PC-3 (cell line): ENCODE data around the gene MGST1.
"Not testable (repeated sequence)": the region's sequence is repeated elsewhere in the genome, so short reads cannot be mapped to it uniquely, and the experiment has no call there.

Experiments used
- EZH2 ChIP-seq: fragments of 300-600 bp; sonication (generic); IDR thresholded peaks from one replicate; pipeline ENCODE4 v1.6.1; 2017; ENCODE audit warnings: antibody characterized with exemption, mild to moderate bottlenecking, low read length; ENCODE audit not compliant: unreplicated experiment
- EZH2phosphoT487 ChIP-seq: fragments of 300-600 bp; sonication (generic); IDR thresholded peaks from 2 replicates; pipeline ENCODE4 v1.6.1; 2018; ENCODE audit warnings: mild to moderate bottlenecking, antibody characterized with exemption, low read length, borderline replicate concordance
- TF ChIP-seq, protein P1 (sequence below): fragments of 300-600 bp; sonication (generic); conservative IDR thresholded peaks from 2 replicates; pipeline ENCODE4 v1.5.1; 2017; ENCODE audit warnings: antibody characterized with exemption, low read depth, mild to moderate bottlenecking, low read length

- not testable (repeated sequence) for TF ChIP-seq EZH2phosphoT487, EZH2
- TF ChIP-seq, protein P1, sequence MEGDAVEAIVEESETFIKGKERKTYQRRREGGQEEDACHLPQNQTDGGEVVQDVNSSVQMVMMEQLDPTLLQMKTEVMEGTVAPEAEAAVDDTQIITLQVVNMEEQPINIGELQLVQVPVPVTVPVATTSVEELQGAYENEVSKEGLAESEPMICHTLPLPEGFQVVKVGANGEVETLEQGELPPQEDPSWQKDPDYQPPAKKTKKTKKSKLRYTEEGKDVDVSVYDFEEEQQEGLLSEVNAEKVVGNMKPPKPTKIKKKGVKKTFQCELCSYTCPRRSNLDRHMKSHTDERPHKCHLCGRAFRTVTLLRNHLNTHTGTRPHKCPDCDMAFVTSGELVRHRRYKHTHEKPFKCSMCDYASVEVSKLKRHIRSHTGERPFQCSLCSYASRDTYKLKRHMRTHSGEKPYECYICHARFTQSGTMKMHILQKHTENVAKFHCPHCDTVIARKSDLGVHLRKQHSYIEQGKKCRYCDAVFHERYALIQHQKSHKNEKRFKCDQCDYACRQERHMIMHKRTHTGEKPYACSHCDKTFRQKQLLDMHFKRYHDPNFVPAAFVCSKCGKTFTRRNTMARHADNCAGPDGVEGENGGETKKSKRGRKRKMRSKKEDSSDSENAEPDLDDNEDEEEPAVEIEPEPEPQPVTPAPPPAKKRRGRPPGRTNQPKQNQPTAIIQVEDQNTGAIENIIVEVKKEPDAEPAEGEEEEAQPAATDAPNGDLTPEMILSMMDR: not testable (repeated sequence)
Observed at GRCh38 chr12:16401835-16402234, 54.4 kb downstream of the MGST1 start.
